DND-41 (cell line): ENCODE results near the gene REC114.

ENCODE experiments used
- CTCF ChIP-seq: IDR thresholded peaks from 2 replicates; pipeline ENCODE4 v1.5.1; 2012; ENCODE audit warnings: borderline replicate concordance, low read length, moderate library complexity, mild to moderate bottlenecking; ENCODE audit not compliant: poor library complexity, severe bottlenecking; ENCODE audit errors: extremely low read depth
- EZH2 ChIP-seq: IDR thresholded peaks from 3 replicates; pipeline ENCODE4 v1.6.1; 2012; ENCODE audit warnings: borderline replicate concordance, low read depth, mild to moderate bottlenecking, moderate library complexity, low read length, inconsistent platforms; ENCODE audit not compliant: severe bottlenecking

GRCh38 chr15:73403171-73403570, 39.8 kb upstream of the REC114 start:
- TF ChIP-seq CTCF (no peak), EZH2 (no peak)
